IPS-NIHi11 (cell line): ENCODE results near the gene PDGFRA.

Source experiments
- DNase-seq: peaks from one replicate; pipeline ENCODE4 v3.0.0; 2012; ENCODE audit warnings: mixed read lengths, low spot score

PDGFRA gene

DNA sequence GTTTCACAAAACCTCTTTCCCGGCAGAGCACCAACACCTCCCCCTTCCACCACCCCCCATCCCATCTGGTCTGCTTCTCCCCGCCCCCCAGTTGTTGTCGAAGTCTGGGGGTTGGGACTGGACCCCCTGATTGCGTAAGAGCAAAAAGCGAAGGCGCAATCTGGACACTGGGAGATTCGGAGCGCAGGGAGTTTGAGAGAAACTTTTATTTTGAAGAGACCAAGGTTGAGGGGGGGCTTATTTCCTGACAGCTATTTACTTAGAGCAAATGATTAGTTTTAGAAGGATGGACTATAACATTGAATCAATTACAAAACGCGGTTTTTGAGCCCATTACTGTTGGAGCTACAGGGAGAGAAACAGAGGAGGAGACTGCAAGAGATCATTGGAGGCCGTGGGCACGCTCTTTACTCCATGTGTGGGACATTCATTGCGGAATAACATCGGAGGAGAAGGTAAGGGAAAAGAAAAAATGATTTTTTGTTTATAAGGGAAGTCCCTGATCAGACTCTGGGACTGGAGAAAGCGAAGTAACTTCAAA lies at the start of gene PDGFRA:
TSS of gene PDGFRA (plus strand) at position 333 of the 541 bp plus-strand sequence. CDS start 29,476 bp downstream, outside the sequence.
- peak; percentile 23 for DNase-seq

DNA sequence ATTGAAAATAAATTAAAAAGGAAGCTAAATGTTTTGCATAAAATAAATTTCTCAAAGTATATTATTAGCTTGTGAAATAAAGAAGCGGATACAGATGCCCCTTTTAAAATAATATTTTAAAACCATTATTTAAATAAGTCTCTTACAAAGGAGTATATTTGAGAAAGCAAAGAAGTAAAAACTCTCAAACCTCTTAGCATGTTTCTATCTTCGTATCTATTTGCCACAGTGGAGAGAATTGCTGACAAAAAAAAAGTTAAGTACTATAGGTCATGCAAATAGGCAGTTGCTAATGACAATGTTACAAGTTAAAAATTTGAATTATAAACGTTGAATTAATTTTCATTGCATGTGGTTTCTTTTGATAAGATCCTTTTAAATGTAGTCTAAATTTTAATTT lies 44.5 kb upstream of the PDGFRA start:
- DNase-seq = no peak

DNA sequence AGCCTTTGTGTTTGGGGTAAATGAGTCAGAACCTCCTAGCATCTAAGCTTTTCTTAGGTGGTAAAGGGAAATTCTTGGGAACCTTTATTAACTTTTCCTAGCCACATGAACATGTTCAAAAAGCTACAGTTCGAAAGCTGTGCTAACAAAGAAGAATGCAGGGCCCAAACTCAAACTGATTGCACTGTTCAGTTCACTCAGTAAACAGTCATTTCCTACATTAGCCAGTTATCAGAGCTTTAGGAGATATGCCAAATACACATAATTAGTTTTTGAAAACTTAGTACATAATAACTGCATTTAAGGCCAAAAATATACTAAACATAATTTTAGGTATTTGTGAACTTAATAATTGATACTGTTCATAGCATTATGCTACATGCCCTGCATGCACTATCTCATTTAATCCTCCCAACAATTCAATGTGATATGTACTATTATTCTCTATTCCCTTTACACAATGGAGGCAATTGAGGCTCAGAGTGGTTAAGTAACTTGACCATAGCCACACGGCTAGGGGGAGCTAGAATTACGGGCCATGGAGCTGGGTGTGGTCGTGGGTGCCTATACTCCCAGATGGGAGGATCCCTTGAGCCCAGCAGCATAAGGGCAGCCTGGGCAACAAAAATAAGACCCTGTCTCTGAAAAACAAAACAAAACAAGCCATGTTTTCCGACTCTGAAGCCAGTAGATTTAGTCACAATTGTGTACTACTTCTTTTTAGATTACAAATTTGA lies 43.9 kb upstream of the PDGFRA start:
- no peak for DNase-seq

DNA sequence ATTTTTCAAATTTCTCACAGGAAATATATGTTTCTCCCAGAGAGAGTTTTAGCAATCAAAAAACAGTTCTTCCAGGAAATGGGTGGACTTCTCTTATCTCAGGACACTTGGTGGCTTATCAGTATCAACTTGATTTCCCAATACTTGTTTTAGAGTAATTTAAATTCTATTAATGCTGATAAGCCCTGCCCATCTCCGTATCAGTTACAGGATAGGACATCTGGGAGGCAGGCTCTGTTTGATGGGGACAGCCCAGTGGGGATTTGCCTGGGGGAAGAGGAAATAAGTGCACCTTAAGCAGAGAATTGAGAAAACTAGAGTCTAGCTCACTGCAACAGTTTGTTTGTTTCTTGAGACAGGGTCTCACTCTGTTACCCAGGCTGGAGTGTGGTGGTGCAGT lies 43.2 kb upstream of the PDGFRA start:
- DNase-seq = no peak

DNA sequence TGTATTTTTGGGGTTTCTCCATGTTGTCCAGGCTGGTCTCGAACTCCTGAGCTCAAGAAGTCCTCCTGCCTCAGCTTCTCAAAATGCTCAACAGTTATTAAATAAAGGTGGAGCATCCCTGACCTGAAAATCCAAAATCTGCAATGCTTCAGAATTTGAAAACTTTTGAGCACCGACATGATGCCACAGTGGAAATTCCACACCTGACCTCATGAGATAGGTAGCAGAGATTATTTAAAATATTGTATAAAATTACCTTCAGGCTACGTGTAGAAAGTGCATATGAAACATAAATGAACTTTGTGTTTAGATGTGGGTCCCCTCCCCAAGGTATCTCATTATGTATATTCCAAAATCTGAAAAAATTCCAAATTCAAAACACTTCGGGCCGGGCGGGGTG lies 42.7 kb upstream of the PDGFRA start:
- no peak for DNase-seq

DNA sequence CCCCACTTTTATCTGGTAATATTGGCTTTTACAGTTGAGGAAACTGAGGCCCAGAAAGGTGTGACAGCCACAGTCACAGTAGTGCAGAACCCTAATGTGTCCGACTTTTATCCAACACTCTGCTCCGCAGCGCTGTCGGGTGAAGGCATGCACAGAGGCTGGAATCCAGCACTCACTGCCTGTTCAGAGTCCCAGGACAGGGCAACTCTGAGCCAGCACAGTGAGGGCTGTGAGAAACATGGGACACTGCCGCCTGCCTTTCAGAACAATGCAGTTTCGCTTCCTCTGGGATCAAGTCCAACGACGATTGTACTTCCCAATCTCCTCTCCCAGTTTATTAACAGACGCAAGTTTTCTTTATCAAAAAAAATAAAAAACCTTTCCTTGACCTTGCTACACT lies 41.9 kb upstream of the PDGFRA start:
- DNase-seq = no peak

DNA sequence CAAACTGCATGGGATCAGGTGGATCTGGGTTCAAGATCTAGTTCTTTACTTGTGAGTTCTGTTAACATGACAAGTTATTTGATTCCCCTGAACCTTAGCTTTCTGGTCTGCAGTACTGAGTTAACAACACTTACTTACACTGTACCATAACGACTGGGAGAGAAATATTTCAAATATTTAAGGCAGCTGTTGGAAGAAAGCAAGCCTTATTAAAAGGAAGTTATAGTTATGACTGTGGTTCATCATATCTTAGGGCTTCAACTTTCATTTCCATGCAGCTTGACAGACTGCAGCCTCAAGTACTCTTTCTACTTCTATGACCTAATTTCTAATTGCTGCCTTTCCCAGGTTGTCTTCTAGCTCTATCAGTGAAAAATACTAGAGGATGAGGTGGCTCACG lies 40.0 kb upstream of the PDGFRA start:
- DNase-seq = no peak

DNA sequence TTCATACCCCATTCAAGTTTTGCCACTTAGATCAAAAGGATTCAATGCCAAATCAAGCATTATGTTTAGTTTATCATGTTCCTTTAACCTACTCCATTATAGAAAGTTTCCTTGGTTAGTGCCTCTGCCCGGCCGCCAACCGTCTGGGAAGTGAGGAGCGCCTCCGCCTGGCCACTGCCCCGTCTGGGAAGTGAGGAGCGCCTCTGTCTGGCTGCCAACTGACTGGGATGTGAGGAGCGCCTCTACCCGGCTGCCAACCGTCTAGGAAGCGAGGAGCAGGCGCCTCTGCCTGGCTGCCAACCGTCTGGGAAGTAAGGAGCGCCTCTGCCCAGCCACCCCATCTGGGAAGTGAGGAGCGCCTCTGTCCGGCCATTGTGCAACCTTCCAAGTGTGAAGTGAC lies 36.3 kb upstream of the PDGFRA start:
- DNase-seq = no peak

DNA sequence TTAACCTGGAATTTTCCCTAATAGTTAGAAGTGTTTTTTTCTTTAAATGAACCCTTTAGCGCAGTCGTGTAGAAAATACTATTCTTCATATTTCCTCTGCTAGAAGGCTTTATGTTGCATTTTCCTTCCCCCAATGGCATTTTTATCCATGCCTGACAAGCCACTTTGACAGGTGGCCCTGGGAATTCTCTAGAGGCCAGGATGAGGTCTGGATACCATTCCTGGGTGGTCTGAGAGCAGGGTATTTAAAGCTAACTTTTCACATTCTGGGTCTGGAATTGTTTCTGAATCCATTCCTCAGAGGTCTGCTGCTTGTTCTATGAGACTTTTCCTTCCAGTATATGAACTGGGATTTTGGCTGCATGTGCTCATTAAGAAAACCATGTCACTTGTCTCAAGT lies 31.2 kb upstream of the PDGFRA start:
- DNase-seq = no peak

DNA sequence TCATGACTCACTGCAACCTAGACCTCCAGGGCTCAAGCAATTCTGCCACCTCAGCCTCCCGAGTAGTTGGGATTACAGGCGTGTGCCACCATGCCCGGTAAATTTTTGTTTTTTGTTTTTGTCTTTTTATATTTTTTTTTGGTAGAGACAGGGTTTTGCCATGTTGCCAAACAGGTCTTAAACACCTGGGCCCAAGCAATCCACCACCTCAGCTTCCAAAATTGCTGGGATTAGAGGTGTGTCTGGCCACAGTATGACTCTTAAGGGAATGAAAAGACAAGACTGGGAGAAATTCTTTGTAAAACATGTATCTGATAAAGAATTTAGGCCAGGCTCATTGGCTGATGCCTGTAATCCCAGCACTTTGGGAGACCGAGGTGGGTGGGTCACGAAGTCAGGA lies 29.2 kb upstream of the PDGFRA start:
- no peak for DNase-seq

DNA sequence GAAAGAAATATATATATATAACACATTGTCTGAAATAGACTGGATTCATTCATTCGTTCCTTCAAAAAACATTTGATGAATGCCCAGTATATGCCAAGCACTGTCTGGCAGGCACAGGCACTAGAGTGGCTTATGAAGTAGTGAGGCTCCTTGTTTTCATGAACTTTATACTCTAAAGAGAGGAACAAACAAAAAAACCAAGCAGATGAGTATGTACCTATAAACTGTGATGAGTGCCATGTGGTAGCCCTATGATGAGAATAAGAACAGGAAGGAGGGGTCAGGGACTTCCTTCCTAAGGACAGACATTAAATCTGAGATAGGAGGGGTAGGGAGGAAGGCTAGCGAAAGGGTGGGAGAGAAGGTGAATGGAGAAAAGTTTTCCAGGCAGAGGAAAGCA lies 19.5 kb upstream of the PDGFRA start:
- DNase-seq = no peak

DNA sequence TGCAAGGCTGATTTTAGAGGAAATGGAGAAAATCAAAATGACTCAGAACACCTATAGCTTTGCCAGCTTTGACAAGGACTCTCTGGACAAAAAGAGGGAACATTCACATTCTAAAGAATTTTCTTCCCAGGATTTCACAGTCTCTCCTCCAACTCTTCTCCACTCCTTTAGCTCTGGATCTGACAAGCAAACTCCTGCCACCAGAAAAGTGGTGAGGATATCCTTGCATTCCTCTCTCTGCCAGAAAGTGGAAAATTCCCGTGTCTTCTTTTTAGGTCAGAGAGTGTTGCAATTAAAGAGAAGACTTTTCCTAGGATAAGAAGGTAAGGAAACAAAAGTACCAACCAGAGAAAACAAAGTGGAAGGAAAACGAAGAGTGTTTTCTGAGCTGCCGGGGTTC lies 16.1 kb upstream of the PDGFRA start:
- no peak for DNase-seq

DNA sequence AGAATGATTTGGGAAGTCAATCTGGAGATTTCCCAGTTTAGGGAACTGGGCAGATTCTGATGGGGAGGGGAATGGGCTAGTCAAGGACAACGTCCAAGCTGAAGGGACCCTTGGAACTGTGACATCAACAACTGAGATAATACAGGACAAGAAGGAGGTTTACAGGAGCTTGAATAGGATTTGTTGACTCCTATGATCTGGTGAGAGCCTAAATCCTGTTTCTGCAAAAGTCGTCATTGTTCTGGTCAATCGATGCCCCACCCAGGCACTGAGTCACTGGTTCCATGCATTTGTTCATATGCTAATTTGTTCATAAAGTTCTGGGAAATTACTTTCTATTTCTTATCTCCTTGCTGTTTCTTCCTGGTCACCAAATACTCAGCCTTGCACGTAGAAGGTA lies 15.3 kb upstream of the PDGFRA start:
- DNase-seq = no peak

DNA sequence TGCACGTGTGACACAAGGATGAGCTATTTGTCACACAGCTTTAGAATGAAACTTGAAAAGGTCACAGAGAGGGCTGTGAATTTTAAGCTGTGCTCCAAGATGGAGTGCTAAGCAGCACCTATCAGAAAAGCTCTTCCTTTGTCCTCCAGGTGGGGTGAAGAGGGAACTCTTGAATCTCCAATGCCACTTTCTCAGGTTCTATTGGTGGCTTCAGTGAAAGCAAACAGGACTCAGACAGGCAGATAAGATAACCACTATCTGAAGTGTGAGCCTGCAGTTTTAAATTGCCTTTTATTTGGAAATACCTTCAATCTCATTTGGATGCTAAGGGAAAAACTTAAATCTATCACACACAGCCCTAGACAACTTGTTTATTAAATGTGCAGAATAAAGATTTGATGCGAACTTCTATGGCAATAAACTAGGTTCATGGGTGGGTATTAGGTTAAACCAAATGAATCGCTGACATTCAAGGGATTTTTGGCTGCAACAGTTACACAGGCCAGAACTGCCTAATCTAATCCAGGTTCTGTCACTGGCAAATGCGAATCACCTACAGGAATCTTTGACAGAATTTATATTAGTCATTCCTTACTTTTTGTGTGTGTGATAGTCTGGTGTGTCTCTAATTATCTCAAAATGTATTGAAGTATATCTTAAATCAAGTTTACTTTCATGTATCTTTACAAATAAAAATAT lies 13.6 kb upstream of the PDGFRA start:
- no peak for DNase-seq

DNA sequence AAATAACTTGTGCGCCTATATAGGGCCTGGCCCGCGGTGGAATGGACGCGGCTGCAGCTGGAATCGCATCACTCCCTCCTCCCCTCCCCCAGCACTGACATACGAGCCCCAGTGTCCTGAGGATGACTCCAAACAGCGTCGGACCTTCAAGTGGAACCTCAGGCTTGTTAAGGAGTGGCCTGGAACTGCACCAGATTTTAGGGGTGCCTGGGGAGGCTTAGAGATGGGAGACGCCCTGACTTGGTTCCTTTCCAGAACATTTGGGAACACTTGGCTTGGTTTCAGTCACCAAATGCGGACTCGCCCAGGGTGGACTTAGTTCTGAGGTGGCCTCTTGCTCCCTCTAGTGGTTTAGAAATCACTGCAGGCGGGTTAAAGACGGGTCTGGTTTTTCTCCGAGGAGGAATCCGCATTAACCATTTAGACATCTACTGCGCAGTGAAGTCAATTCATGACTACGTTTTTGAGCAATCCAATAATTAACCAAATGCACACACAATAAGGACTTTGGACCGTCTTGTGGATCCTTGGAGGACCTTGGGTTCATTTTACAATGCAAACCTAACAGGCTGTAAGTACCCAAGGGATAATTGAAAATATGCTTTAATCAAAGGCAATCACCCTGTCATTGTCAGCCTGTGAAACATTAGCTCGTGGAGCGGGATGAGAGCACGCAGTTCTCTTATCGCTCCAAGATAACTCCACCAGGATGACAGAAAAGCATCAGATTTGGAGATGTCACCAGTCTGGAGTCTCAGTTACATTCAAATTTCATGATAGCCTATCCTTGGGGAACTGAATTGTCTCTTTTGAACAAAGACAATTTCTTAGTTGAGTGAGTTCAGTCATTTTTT lies 11.2 kb upstream of the PDGFRA start:
- peak; percentile 79 for DNase-seq

DNA sequence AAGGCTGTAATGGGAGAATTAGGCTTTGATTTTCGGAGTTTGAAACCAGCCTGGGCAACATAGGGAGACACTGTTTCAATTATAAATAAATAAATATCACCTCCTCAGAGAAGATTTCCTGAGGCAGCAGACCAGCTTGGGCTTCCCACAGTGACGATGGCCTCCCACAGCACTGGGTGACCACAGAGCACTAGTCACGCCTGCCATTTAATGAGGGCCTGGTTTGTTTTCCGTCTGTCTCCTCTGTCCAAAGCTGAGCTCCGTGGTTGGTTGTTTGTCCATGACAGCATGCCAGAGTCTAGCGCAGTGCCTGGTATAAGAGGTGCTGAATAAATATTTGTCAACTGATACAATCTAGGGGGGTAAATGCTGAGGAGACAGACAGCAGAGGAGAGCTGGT lies 10.4 kb upstream of the PDGFRA start:
- DNase-seq = no peak

DNA sequence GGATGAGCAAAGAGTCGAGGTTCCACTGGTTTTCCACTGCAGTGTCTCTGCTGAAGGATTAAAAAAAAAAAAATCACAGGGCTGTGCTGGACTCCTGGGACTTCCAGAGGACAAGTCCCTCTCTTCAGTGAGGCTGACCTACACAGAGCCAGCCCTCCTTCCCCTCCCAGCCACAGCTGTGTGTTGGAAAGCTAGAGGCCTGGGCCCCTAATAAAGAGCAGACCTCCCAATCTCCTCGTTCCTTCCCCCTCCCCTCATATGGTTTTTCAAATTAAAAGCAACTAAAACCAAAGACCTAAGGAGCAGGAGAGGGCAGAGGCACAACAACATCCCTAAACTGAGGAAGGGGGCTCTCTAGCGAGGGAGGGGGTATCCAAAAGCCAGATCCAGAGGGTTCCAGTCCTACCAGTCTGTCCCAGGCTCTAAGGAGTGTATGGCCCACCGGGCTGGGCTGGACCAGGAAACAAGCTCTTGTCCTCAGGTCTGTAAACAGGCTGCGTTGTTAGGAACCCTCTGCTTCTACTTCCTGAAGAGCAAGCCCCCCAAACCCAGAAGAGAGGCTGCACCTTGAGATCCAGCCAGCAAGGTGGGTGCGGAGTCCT lies 4.0 kb upstream of the PDGFRA start:
- DNase-seq = no peak

DNA sequence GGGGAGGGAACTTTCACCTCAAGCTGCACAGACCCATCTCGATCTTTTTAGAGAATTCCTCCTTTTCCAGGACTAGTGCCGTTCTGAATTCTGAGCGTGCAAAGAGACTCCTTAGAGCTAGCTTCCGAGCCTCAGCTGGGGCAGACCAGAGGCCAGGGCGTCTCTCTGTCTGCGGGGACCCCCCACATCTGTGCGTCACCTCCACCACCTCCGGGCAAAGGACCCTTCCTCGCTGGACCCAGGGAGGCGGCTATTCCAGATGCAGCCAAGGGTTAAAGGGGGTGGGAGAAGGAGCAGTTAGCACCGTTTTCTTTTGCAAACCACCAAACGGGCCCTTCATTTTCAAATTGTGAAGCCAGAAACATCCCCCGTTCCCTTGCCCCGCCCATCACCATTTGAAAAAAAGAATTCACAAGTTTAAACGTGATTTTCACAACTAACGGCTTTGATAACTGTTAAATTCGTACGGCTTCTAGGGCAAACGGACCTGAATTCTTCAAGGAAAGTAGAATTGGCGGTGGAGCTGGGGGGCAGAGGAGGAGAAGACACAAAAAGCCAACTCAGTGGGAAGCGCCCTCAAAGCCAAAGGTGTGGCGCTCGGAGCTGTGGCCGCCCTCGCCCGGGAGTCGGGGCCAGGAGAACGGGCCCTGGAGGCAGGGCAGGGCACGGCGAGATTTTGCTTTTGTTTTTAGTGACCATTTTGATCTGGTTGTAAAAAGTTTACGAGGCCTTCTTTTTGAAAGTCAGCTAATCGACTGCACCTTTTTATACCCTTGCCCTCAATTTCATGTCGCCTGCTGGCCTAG lies 3.3 kb upstream of the PDGFRA start:
- DNase-seq = peak; percentile 38

DNA sequence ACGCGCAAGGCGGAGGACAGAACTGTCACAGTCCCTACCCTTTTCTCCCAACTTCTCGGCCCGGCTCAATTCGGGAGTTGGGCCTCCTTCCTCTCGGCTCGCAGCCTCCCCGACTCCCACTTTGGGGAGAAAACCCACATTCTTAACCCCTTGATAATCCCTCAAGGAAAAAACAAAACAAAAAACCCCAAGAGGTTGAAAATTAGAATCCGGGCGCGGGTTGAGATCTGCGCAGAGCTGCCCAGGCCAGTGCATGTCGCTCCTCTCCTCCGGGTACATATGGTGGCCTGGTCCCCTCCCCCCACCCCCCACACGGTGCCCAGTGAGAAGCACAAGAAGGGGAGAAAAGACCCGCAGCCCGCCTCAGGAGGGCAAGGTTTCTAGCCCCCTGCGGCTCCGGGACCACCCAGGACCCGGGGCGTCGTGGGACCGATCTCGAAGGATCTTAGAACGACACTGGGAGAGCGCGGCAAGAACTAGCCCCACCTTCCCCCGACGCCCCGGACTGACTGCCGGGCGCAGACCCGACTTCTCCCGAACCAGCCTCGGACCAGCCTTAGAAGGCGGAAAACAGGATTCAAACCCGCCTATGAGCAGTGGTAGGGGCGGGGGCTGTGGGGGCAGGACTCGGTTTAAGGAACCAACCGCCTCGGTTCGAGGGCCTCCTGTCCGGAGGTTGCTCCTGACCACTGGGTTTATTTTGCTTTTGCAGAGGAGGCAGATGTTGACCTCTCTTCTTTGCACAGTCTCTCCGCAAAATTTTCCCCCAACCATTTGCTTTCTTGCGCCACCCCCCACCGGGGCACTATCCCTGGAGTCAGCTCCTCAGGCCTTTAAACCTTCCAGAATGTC lies 2.5 kb upstream of the PDGFRA start:
- peak; percentile 35 for DNase-seq
